ENCODE data around the gene SLC6A2. TPM values are rescaled to one million over a fixed set of nuclear protein-coding genes. Genes with fewer than 3 reads are reported as not detected.

Gene SLC6A2
- total RNA-seq, 4 donors from 2014 or later = 0.65 to 1.7 (median 1.3) TPM; not detected in 1

DNA sequence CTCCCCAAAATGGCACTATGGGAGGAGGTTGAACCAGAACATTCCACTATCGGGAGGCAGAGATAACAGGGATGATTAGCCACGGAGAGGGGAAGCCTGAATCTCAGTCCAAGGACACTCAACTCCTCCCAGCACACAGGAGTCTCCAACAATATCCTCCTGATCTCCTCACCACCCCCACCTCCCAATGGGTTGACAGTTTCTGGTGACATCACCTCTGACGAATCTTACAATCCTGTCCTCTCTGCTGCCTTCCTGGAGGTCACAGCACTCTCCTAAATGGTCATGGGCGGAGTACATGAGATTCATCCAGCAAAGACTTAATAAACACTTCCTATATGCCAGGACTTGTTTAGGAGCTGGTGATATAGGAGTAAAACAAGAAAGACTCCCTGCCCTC lies 80.9 kb downstream of the SLC6A2 start:
- TF ChIP-seq, protein P1, sequence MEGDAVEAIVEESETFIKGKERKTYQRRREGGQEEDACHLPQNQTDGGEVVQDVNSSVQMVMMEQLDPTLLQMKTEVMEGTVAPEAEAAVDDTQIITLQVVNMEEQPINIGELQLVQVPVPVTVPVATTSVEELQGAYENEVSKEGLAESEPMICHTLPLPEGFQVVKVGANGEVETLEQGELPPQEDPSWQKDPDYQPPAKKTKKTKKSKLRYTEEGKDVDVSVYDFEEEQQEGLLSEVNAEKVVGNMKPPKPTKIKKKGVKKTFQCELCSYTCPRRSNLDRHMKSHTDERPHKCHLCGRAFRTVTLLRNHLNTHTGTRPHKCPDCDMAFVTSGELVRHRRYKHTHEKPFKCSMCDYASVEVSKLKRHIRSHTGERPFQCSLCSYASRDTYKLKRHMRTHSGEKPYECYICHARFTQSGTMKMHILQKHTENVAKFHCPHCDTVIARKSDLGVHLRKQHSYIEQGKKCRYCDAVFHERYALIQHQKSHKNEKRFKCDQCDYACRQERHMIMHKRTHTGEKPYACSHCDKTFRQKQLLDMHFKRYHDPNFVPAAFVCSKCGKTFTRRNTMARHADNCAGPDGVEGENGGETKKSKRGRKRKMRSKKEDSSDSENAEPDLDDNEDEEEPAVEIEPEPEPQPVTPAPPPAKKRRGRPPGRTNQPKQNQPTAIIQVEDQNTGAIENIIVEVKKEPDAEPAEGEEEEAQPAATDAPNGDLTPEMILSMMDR (IDR thresholded peaks at IDR 0.05; ENCODE audit: low read depth) = no peak

- TF ChIP-seq, protein P1 (IDR thresholded peaks at IDR 0.05; ENCODE audit: low read depth) = no peak
These were observed 81.5 kb downstream of the SLC6A2 start for GRCh38 chr16:55737318-55737717.

- TF ChIP-seq, protein P1 (IDR thresholded peaks at IDR 0.05; ENCODE audit: low read depth) = no peak
These were observed 82.2 kb downstream of the SLC6A2 start for GRCh38 chr16:55737966-55738365.

- TF ChIP-seq, protein P1 (IDR thresholded peaks at IDR 0.05; ENCODE audit: low read depth) = no peak
These were observed 90.3 kb downstream of the SLC6A2 start for GRCh38 chr16:55746081-55746480.

- TF ChIP-seq, protein P1 (IDR thresholded peaks at IDR 0.05; ENCODE audit: low read depth) = no peak
These were observed 92.0 kb downstream of the SLC6A2 start for GRCh38 chr16:55747785-55748184.

Other genes starting within 250 kb of the SLC6A2 start
- gene MMP2, start 176.8 kb upstream of the SLC6A2 start, total RNA-seq = 100 to 1,000 TPM; 277 to 874 (median 585) TPM
- gene LPCAT2, start 146.9 kb upstream of the SLC6A2 start, total RNA-seq = 10 to 100 TPM; 14.1 to 37.1 (median 18.5) TPM
- gene CAPNS2, start 89.3 kb upstream of the SLC6A2 start, total RNA-seq = 1 to 10 TPM in 2 of 4 donors, not detected in 2; 2.3 to 3.2 TPM
- gene CES1, start 177.1 kb downstream of the SLC6A2 start, total RNA-seq = 100 to 1,000 TPM in 1 of 4 donors, 10 to 100 TPM in 3; 57.3 to 213 (median 79.3) TPM
- not detected for gene CES5A, start 219.4 kb downstream of the SLC6A2 start, total RNA-seq

Data from subcutaneous adipose tissue (tissue), 4 donors.